CD4-positive, alpha-beta T cell treated with Interleukin-2 at 100 ng/mL for 4 hours (primary cell): ENCODE results near the gene NSUN6.
A peak's percentile ranks its signal among the peaks of the same experiment; 100 is the strongest.

ENCODE experiments used
- DNase-seq: peaks from one replicate; pipeline ENCODE4 v3.0.0-alpha.2; 2020; ENCODE audit warnings: low spot score

NSUN6 gene

GRCh38 chr10:18651324-18652007 is at the start of gene NSUN6:
NSUN6 (minus strand) TSS chr10:18651587; CDS start chr10:18651203, 384 bp downstream.
- peak; percentile 92 for DNase-seq

- DNase-seq = no peak
These were observed 48.8 kb upstream of the NSUN6 start for GRCh38 chr10:18699849-18700840.

- DNase-seq = no peak
These were observed 39.2 kb upstream of the NSUN6 start for GRCh38 chr10:18690541-18690940.

GRCh38 chr10:18689498-18689897 is 38.1 kb upstream of the NSUN6 start:
- no peak for DNase-seq

GRCh38 chr10:18687706-18688105 is 36.3 kb upstream of the NSUN6 start:
- no peak for DNase-seq

- no peak for DNase-seq
These were observed 35.8 kb upstream of the NSUN6 start for GRCh38 chr10:18687195-18687594.

GRCh38 chr10:18685555-18685954 is 34.2 kb upstream of the NSUN6 start:
- DNase-seq = no peak

GRCh38 chr10:18684953-18685352 is 33.6 kb upstream of the NSUN6 start:
- no peak for DNase-seq

GRCh38 chr10:18684416-18684815 is 33.0 kb upstream of the NSUN6 start:
- DNase-seq = no peak

GRCh38 chr10:18683427-18683826 is 32.0 kb upstream of the NSUN6 start:
- DNase-seq = no peak

GRCh38 chr10:18681971-18682411 is 30.6 kb upstream of the NSUN6 start:
- no peak for DNase-seq

- no peak for DNase-seq
These were observed 30.0 kb upstream of the NSUN6 start for GRCh38 chr10:18681366-18681765.

- no peak for DNase-seq
These were observed 29.4 kb upstream of the NSUN6 start for GRCh38 chr10:18680754-18681153.

- DNase-seq = no peak
These were observed 23.9 kb upstream of the NSUN6 start for GRCh38 chr10:18675086-18675801.

GRCh38 chr10:18668026-18668425 is 16.6 kb upstream of the NSUN6 start:
- DNase-seq = no peak

- no peak for DNase-seq
These were observed 15.4 kb upstream of the NSUN6 start for GRCh38 chr10:18666810-18667209.

GRCh38 chr10:18665815-18666558 is 14.6 kb upstream of the NSUN6 start:
- no peak for DNase-seq

- DNase-seq = no peak
These were observed 13.6 kb upstream of the NSUN6 start for GRCh38 chr10:18664841-18665478.

- no peak for DNase-seq
These were observed 9.5 kb upstream of the NSUN6 start for GRCh38 chr10:18660816-18661431.

GRCh38 chr10:18659819-18660535 is 8.6 kb upstream of the NSUN6 start:
- peak; percentile 21 for DNase-seq
